ENCODE data around the gene TK2.
A peak's percentile ranks its signal among the peaks of the same experiment; 100 is the strongest.
"Not testable (repeated sequence)": the region's sequence is repeated elsewhere in the genome, so short reads cannot be mapped to it uniquely, and the experiment has no call there.

The TK2 gene

DNA sequence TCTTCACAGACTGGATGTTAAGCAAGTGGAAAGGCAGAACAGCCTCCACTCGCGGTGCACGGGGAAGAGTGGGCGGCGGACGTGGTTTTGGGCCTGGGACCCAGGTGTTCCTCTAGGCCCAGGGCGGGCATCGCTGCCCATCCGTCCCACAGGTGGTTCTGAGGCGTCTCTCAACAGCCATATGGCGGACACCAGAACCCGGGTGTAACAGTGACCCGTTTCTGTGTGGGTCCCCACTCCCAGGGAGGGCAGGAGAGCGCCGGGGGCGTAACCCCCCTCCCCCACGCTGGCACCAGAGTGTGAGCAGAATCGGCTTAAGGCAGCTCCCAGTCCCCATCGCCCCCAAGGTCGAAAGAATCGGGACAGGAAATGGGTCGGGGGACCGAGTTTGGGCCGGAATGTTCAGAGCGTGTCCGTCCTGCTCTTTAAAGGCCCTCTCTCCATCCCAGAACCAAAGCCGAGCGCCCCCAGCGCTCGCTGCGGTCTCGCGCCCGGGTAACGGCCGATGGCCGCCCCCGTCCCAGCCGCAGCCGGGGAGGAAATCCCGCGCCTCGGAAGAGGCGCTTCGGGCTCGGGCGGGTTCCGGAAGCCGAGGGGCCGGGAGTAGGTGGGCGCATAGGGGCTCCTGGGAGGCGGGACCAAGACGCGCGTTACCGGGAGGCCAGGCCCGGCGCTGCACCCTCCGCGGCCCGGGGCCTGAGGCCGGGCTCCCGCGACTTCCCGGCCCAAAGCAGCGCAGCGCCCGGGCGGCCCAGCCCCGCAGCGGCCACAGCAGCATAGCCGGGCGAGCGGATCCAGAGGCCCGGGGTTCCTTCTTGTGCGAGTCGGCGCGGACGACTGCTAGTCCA lies at the start of gene TK2:
TK2 (minus strand) TSS at position 839 of the 848 bp plus-strand sequence; CDS start at position 778, 61 bp downstream.
- peak; percentile 59 for DNase-seq (ENCODE audit: low read depth)

- DNase-seq (ENCODE audit: low read depth), result no peak
Measured at GRCh38 chr16:66598111-66598510, 48.2 kb upstream of the TK2 start.

- no peak for DNase-seq (ENCODE audit: low read depth)
Measured at GRCh38 chr16:66596986-66597848, 47.3 kb upstream of the TK2 start.

DNA sequence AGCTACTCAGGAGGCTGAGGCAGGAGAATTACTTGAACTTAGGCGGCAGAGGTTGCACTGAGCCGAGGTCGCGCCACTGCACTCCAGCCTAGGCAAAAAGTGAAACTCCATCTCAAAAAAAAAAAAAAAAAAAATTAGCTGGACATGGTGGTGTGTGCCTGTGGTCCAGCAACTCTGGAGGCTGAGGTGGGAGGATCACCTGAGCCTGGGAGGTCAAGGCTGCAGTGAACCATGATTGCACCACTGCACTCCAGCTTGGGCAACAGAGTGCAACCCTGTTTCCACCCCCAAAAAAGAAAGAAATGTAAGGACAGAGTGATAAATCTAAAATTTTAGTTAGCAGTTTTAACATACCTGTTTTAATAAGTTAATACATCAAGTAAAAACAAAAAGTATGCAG lies 46.6 kb upstream of the TK2 start:
- DNase-seq (ENCODE audit: low read depth), result not testable (repeated sequence)

GRCh38 chr16:66594739-66595138 lies 44.8 kb upstream of the TK2 start:
- no peak for DNase-seq (ENCODE audit: low read depth)

DNA sequence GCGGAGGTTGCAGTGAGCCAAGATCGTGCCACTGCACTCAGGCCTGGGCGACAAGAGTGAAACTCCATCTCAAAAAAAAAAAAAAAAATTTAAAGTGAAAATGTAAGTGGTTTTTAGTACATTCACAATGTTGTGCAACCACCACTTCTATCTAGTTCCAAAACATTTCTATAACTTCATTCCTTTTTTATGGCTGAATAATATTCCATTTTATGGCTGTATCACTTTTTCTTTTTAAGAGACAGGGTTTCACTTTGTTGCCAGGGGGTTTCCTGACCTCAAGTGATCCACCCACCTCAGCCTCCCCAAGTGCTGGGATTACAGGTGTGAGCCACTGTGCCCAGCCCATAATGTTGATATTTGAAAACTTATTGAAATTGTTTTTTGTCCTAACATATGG lies 42.9 kb upstream of the TK2 start:
- DNase-seq (ENCODE audit: low read depth), result no peak

- no peak for DNase-seq (ENCODE audit: low read depth)
Measured at GRCh38 chr16:66592241-66592640, 42.3 kb upstream of the TK2 start.

DNA sequence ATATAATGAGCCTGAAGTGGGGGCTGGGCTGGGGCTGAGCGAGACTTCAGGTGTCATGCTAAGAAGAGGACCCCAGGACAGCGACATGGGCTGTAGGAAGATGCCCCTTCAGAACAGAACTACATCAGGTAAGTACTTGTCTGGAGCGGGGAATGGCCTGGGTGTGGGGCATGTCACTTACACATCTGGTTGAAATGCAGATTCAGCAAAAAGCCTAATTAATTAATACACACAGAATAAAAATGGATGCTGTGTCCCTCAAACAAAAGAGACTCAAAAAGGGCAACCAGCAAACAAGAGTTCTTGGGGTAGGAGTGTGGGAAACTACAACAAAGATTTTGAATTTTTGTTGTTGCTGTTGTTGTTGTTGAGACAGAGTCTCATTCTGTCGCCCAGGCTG lies 41.1 kb upstream of the TK2 start:
- no peak for DNase-seq (ENCODE audit: low read depth)

GRCh38 chr16:66590322-66590721 lies 40.4 kb upstream of the TK2 start:
- no peak for DNase-seq (ENCODE audit: low read depth)

- peak; percentile 53 for DNase-seq (ENCODE audit: low read depth)
Measured at GRCh38 chr16:66588981-66589713, 39.2 kb upstream of the TK2 start.

- DNase-seq (ENCODE audit: low read depth), result no peak
Measured at GRCh38 chr16:66587881-66588600, 38.1 kb upstream of the TK2 start.

GRCh38 chr16:66585481-66586239 lies 35.7 kb upstream of the TK2 start:
- no peak for DNase-seq (ENCODE audit: low read depth)

DNA sequence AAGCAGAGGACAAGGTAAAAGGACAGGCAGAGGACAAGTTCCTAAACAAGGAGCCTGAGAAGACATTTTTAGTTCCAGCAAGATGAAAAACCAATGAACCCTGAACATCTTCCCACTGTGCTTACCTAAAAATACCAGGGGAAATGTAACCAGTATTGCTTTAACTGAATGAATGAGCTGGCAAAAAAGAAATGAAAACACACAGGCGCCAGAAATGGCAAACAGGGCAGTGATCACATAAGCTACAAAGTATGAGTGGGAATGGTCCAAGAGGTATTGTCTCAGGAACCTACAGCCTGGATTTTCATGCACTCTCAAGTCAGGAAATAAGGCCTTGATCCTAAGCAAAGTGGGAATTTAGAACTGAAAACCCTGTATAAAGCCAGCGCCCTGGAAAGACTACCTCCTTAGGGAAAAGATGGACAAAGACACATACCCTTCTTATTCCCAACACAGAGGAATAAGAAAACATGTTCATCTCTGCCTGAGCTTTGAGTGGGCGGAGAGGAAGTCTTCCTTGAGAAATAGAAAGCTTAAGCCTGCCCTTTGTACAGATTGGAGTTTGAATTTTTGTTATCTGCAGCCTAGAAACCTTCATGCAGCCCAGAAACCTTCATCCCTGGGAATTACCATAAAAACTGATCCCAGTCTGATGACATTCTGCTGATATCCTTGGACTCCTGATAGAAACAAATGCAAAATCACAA lies 31.5 kb upstream of the TK2 start:
- peak; percentile 39 for DNase-seq (ENCODE audit: low read depth)

DNA sequence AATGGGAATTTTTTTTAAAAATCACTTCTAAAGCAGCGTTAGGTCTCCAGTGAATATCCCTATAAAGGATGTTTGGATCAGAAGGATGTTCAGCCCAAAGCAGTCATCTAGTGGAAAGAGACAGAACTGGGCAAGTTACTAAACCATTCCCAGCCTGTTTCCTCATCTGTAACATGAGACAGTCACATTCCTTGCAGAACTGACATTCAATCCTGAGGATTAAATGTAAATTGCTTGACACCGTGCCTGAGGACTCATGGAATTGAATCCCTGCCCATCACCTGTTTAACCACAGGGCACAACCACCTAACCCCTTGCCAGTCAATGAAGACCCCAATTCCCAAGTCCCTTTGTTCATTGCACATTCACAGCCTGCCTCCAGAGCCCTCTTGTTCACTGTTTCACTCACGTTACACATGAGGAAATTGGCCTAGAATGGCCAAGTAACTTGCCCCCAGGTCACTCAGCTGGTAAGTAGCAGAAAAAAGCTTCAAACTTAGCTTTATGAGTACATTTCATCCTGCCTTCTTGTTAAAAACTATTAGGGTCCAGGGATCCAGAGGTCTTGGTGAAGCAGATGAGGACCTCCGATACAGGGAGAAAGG lies 30.8 kb upstream of the TK2 start:
- peak; percentile 75 for DNase-seq (ENCODE audit: low read depth)

- DNase-seq (ENCODE audit: low read depth), result no peak
Measured at GRCh38 chr16:66578651-66579531, 29.0 kb upstream of the TK2 start, which contains the start of gene CMTM2. CMTM2 (plus strand) TSS chr16:66579463; CDS start chr16:66579608, 145 bp downstream.

- DNase-seq (ENCODE audit: low read depth), result no peak
Measured at GRCh38 chr16:66576296-66576695, 26.4 kb upstream of the TK2 start.

DNA sequence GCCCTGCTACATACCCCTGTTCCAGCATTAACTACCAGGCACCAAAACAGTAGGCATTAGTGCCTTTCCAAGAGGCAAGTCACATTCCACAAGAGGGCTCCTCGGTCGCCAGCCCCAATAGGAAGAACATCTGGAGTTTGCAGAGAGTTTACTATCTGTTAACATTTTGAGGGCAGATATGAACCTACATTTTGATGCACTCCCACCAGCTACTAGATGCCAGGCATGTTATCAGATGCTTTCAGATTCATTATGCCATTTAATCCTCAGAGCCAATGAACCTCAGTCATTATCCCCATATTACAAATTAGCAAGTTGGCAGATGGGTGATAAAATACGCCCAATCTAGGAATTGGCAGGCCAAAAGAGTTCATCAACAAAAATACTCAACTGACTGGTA lies 25.1 kb upstream of the TK2 start:
- no peak for DNase-seq (ENCODE audit: low read depth)

DNA sequence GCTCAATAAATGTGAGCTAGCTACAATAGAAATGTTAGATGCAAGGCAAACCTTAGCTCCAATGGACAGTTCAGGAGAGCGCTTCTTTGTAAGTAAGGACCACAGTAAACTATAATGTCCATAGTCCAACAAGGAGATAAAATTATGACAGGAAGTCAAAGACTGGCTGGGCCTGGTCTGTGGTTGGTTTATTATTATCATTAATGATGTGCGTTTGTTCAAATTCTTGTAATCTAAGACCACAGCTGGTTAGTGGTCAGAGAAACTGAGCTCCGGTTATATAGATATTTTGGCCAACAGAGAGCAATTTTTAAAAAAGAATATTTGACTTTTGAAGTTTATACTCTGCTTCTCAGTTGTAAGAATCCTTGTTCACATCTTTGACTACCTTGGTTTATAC lies 24.6 kb upstream of the TK2 start:
- no peak for DNase-seq (ENCODE audit: low read depth)

- DNase-seq (ENCODE audit: low read depth), result peak; percentile 56
Measured at GRCh38 chr16:66574081-66574480, 24.2 kb upstream of the TK2 start.

Measured in amniotic epithelial cell (primary cell).